GM12865 (cell line): ENCODE data around the gene HACL1.

Experiments
- DNase-seq: peaks from one replicate; pipeline ENCODE4 v3.0.0; 2010; ENCODE audit warnings: low read depth
- H3K4me3 ChIP-seq: 2 replicates; pipeline ENCODE4 v1.5.1; 2011; ENCODE audit warnings: mild to moderate bottlenecking, low read depth, low read length, control low read depth
- TF ChIP-seq, protein P1 (sequence below): IDR thresholded peaks from 2 replicates; pipeline ENCODE4 v1.5.1; 2011; ENCODE audit warnings: low read length, control low read depth, low read depth, inconsistent platforms; ENCODE audit not compliant: insufficient read depth; ENCODE audit errors: missing control alignments

The HACL1 gene

DNA sequence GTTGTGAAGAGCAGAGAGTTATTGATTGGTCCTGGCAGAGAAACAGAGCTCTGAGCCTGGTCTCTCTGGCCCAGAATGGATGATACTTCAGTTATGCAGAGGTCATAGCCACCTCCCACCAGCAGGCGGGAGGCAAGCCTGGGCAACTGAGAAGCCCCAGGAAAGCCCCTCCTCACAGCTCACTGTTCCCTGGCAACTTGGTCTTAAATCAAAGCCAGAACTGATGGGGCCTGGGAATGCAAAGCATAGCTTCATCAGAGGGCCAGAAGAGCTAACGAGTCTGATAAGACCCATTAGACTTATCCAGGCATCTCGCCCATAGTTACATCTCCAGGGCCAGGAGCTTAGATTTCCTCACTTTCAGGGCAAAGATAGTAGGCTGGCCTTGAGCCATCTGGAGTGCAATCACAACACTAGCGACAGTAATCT lies 74.3 kb downstream of the HACL1 start:
- TF ChIP-seq, protein P1, sequence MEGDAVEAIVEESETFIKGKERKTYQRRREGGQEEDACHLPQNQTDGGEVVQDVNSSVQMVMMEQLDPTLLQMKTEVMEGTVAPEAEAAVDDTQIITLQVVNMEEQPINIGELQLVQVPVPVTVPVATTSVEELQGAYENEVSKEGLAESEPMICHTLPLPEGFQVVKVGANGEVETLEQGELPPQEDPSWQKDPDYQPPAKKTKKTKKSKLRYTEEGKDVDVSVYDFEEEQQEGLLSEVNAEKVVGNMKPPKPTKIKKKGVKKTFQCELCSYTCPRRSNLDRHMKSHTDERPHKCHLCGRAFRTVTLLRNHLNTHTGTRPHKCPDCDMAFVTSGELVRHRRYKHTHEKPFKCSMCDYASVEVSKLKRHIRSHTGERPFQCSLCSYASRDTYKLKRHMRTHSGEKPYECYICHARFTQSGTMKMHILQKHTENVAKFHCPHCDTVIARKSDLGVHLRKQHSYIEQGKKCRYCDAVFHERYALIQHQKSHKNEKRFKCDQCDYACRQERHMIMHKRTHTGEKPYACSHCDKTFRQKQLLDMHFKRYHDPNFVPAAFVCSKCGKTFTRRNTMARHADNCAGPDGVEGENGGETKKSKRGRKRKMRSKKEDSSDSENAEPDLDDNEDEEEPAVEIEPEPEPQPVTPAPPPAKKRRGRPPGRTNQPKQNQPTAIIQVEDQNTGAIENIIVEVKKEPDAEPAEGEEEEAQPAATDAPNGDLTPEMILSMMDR: peak; percentile 49
- DNase-seq: peak; percentile 53
- no peak overlapping the region for H3K4me3 ChIP-seq

DNA sequence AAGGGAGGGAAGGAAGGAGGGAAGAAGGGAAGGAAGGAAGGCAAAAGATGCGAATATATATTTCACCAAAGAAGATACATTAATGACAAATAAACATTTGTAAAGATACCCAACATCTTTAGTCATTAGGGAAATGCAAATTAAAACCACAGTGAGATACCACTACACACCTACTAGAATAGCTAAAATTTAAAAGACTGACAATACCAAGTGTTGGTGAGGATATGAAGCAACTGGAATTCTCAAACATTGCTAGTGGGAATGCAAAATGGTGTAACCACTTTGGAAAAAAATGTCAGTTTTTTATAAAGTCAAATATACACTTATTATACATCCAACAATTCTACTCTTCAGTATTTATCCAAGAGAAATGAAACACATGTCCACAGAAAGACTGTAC lies 75.6 kb downstream of the HACL1 start:
- TF ChIP-seq, protein P1: no peak
- no peak for DNase-seq

DNA sequence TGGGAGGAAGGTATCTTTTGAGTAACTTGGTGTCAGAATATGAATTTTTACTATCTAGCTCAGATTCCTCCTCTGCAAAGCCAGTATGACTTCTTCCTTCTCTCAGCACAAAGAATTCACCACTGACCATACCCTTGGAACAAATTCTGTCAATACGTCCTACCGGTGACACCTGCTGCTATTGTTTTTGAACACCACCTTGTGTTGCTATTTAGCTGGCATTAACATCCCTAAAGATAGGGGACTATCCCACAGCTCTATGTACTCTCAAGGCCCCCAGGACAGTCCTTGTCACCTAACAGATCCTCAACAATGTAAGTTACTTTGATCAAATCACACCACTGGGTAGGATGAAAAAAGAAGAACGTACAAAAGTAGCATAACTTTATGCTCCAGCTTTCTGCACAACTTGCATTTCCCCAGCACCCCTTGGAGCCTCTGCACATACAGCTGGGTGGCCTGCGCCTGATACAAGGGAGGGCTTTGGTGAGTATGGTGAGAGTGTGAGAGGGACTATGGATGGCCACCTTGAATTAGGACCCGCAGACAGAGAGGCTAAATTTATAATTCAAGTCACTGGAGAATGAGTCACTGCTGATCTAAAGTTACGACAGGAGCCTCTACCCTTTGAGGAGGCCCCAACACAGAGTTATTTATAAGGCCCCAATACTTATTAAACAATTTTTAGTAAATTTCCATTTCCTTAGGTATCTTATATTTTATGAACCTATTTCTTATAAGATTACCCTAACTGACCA lies 77.5 kb downstream of the HACL1 start:
- TF ChIP-seq, protein P1: no peak
- DNase-seq: no peak
- no peak overlapping the region for H3K4me3 ChIP-seq

More for the DNA sequence above, 75.6 kb downstream of the HACL1 start:
- H3K4me3 ChIP-seq: no peak overlapping the region

DNA sequence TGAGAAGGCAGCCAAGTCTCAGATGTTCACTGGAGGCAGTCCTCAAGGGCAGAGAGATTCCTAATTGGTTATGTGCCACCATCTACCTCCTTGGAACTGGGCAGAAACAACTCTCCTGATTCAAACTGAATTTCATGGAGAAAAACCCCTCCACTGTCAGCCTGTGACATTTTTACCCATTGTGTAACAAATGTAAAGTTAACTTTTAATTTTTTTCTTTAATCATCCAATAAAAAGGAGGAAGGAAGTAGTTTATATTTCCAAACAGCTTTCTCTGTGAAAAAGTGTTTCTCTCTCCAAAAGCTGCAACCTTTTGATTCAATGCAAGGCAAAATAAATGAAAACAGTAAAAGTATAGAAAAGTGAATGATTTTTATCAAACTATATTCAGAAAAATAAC lies 79.4 kb downstream of the HACL1 start:
- no peak for DNase-seq
- no peak overlapping the region for H3K4me3 ChIP-seq
- TF ChIP-seq, protein P1: no peak

- DNase-seq: no peak
- TF ChIP-seq, protein P1: no peak
- no peak within 1 kb of the TSS for H3K4me3 ChIP-seq
These were observed 79.8 kb downstream of the HACL1 start, which contains the start of gene COLQ for GRCh38 chr3:15521573-15521965. Gene COLQ (minus strand): TSS chr3:15521706. CDS start chr3:15521625, 81 bp downstream.

DNA sequence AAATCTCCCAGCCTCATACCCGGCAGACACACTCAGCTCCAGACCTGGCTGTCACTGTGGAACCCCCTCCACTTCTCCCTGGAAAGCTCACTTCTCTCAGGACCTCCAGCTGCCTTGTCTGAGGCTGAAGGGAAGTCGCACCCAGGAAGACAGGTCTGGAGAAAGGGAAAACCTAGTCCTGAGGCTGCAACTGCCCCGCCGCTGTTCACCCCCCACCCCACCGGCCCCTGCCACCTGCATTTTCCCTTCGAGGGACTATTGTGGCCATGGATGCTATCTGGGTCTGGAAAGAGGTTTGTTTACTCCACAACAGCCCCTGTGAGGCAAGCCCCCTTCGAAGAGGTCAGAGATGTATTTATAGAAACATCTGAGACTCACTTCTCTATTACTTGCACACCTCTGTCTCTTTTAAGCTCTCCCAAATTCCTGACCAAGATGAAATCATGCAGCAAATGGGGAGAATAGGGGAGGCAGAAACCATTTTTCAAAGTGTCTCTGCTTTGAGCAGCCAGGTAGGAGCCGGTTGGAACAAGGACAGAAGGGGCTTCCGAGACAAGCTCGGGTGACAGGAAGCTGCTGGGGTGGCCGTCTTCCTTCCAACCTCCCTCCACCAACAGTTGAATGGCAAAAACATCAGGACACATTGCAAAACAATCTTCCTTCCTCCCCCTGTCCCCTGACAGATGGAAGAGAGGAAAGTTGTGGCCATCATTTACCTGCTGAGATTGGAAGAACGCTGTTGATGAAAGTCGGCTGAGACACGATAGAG lies 80.4 kb downstream of the HACL1 start:
- no peak overlapping the region for H3K4me3 ChIP-seq
- TF ChIP-seq, protein P1: no peak
- no peak for DNase-seq
